IMR-90 (cell line): Measurements from ENCODE around the gene BAZ2B. TPM values are rescaled to one million over a fixed set of nuclear protein-coding genes. Genes with fewer than 3 reads are reported as not detected.

Experiments
- ATAC-seq: fragments of 200-7000 bp; cut with Tn5 transposase; 2 replicates; pipeline ENCODE4 v1.9.1; 2020; ENCODE audit warnings: low read depth, mild to moderate bottlenecking, moderate library complexity
- BruUV-seq: library from RNA; stranded (reverse); fragments of 400-500 nt; replicated peaks from 2 replicates; lab custom pipeline; 2021; lab: Mats Ljungman, UMichigan
- CTCF ChIA-PET: fragments of 300-600 bp; formaldehyde crosslinking; extraction: SDS; loops from one replicate; lab custom pipeline; 2021; ENCODE audit warnings: antibody characterized with exemption; lab: Yijun Ruan, JAX
- POLR2A ChIA-PET: fragments of 300-600 bp; sonication (Branson Sonifier 250); formaldehyde crosslinking; loops from one replicate; lab custom pipeline; 2022; ENCODE audit warnings: antibody characterized with exemption; ENCODE audit not compliant: unreplicated experiment; lab: Charles Lee
- DNase-seq: peaks from one replicate; pipeline ENCODE4 v3.0.0; 2013
- H2AFZ ChIP-seq: replicated peaks from 2 replicates; pipeline ENCODE3; 2013; ENCODE audit warnings: low read length, mild to moderate bottlenecking; ENCODE audit not compliant: poor library complexity
- H2AK5ac ChIP-seq: 2 replicates; pipeline ENCODE4 v1.6.1; 2013; ENCODE audit warnings: low read depth, low read length, inconsistent platforms
- H2AK9ac ChIP-seq: replicated peaks from 2 replicates; pipeline ENCODE3; 2013; ENCODE audit warnings: mild to moderate bottlenecking, low read depth, low read length, moderate library complexity; ENCODE audit not compliant: poor library complexity
- H2BK120ac ChIP-seq: 2 replicates; pipeline ENCODE4 v1.6.1; 2013; ENCODE audit warnings: low read depth, low read length, inconsistent platforms
- H2BK15ac ChIP-seq: 3 replicates; pipeline ENCODE4 v1.6.1; 2013; ENCODE audit warnings: low read depth, low read length, inconsistent platforms
- H2BK20ac ChIP-seq: 2 replicates; pipeline ENCODE4 v1.6.1; 2013; ENCODE audit warnings: low read depth, mild to moderate bottlenecking, inconsistent platforms, low read length, moderate library complexity
- H2BK5ac ChIP-seq: 2 replicates; pipeline ENCODE4 v1.6.1; 2013; ENCODE audit warnings: mild to moderate bottlenecking, low read depth, low read length, inconsistent platforms; ENCODE audit not compliant: poor library complexity, severe bottlenecking
- H3K14ac ChIP-seq: replicated peaks from 2 replicates; pipeline ENCODE4 v1.6.1; 2013; ENCODE audit warnings: low read depth, low read length, inconsistent platforms
- H3K18ac ChIP-seq: 2 replicates; pipeline ENCODE4 v1.6.1; 2013; ENCODE audit warnings: low read depth, low read length, control low read depth
- H3K23ac ChIP-seq: 2 replicates; pipeline ENCODE4 v1.6.1; 2013; ENCODE audit warnings: low read depth, low read length, inconsistent platforms
- H3K27ac ChIP-seq: 2 replicates; pipeline ENCODE4 v1.5.1; 2013; ENCODE audit warnings: mild to moderate bottlenecking, control low read depth, low read length; ENCODE audit not compliant: insufficient read depth
- H3K27me3 ChIP-seq: 2 replicates; pipeline ENCODE4 v1.6.1; 2013; ENCODE audit warnings: low read length; ENCODE audit not compliant: control insufficient read depth, insufficient read depth
- H3K36me3 ChIP-seq: 2 replicates; pipeline ENCODE4 v1.6.1; 2013; ENCODE audit warnings: low read length, mixed read lengths; ENCODE audit not compliant: control insufficient read depth, insufficient read depth
- H3K4ac ChIP-seq: 2 replicates; pipeline ENCODE4 v1.6.1; 2013; ENCODE audit warnings: low read depth, low read length, inconsistent platforms
- H3K4me1 ChIP-seq: 2 replicates; pipeline ENCODE4 v1.6.1; 2013; ENCODE audit warnings: low read length, mixed read lengths; ENCODE audit not compliant: control insufficient read depth, insufficient read depth
- H3K4me2 ChIP-seq: 2 replicates; pipeline ENCODE4 v1.6.1; 2013; ENCODE audit warnings: low read depth, mild to moderate bottlenecking, control low read depth, low read length, moderate library complexity
- H3K4me3 ChIP-seq: 2 replicates; pipeline ENCODE4 v1.5.1; 2013; ENCODE audit warnings: low read depth, mild to moderate bottlenecking, control low read depth, low read length, moderate library complexity; ENCODE audit not compliant: insufficient read depth
- H3K56ac ChIP-seq: 2 replicates; pipeline ENCODE4 v1.6.1; 2013; ENCODE audit warnings: low read length, inconsistent platforms; ENCODE audit not compliant: insufficient read depth; ENCODE audit errors: extremely low read depth
- H3K79me1 ChIP-seq, 2 experiments: 2 replicates each; pipeline ENCODE4 v1.6.1; 2013; ENCODE audit warnings: low read length in 2 of 2, inconsistent platforms in 1 of 2, low read depth in 1 of 2
- H3K9ac ChIP-seq: 2 replicates; pipeline ENCODE4 v1.6.1; 2013; ENCODE audit warnings: low read depth, low read length, control low read depth
- H3K9me1 ChIP-seq: 2 replicates; pipeline ENCODE4 v1.6.1; 2013; ENCODE audit warnings: low read length, inconsistent platforms; ENCODE audit not compliant: insufficient read depth
- H3K9me3 ChIP-seq: 2 replicates; pipeline ENCODE4 v1.6.1; 2013; ENCODE audit warnings: low read length; ENCODE audit not compliant: control insufficient read depth, insufficient read depth
- H4K20me1 ChIP-seq: 2 replicates; pipeline ENCODE4 v1.6.1; 2013; ENCODE audit warnings: low read length, inconsistent platforms; ENCODE audit not compliant: insufficient read depth
- H4K5ac ChIP-seq: 2 replicates; pipeline ENCODE4 v1.6.1; 2013; ENCODE audit warnings: mild to moderate bottlenecking, low read depth, low read length, control low read depth
- H4K8ac ChIP-seq, 2 experiments: 2 replicates each; pipeline ENCODE4 v1.6.1; 2013; ENCODE audit warnings: low read depth in 2 of 2, low read length in 2 of 2, control low read depth in 1 of 2, inconsistent platforms in 1 of 2
- H4K91ac ChIP-seq: 2 replicates; pipeline ENCODE4 v1.6.1; 2013; ENCODE audit warnings: low read depth, low read length, inconsistent platforms; ENCODE audit not compliant: insufficient read depth
- CEBPB ChIP-seq: IDR thresholded peaks from 2 replicates; pipeline ENCODE4 v1.6.1; 2012; ENCODE audit warnings: low read depth, low read length, improper control_type of control experiment
- CTCF ChIP-seq: conservative IDR thresholded peaks from 2 replicates; pipeline ENCODE4 v1.5.1; 2012; ENCODE audit warnings: mild to moderate bottlenecking, low read depth, low read length, improper control_type of control experiment
- WGBS, 2 experiments: methylation state at CpG; one replicate each; pipeline versions ENCODE4 v1.1.5 to v1.1.7; 2013; ENCODE audit warnings: missing lambda C conversion rate in 2 of 2; ENCODE audit not compliant: insufficient read length in 1 of 2; ENCODE audit errors: extremely low coverage in 2 of 2; 5-methylcytosine and 5-hydroxymethylcytosine counted together
- dilution Hi-C: fragments of 300-500 bp; cut with HindIII; formaldehyde crosslinking; loops from one replicate; pipeline ENCODE4 v1.14.3; 2018; ENCODE audit warnings: low sequenced_read_pairs; ENCODE audit not compliant: unreplicated experiment
- in situ Hi-C: fragments of 300-500 bp; cut with MboI; formaldehyde crosslinking; loops from 3 replicates; pipeline ENCODE4 v1.14.3; 2019; ENCODE audit warnings: low sequenced_read_pairs, inconsistent platforms, mixed read lengths
- intact Hi-C: fragments of 100-400 bp; cut with micrococcal nuclease; formaldehyde crosslinking; loops from 2 replicates; pipeline ENCODE4 v1.10.0; 2022
- polyA plus RNA-seq, 3 experiments: library from polyadenylated mRNA; depleted of rRNA; stranded (reverse); fragments of >200 nt; gene quantifications; 2 replicates each; pipeline ENCODE4 v1.2.3, GENCODE V29; 2012; ENCODE audit warnings: low replicate concordance in 1 of 3
- total RNA-seq: library from RNA; depleted of rRNA; stranded (reverse); fragments of >200 nt; gene quantifications from 2 replicates; pipeline ENCODE4 v1.2.3, GENCODE V29; 2012

BAZ2B gene
- total and polyA plus RNA-seq, 2 of the 4 experiments (the other 2 are of a cell fraction) = 8.9 to 42.1 TPM

- Histone ChIP-seq H2AK9ac (no peak overlapping the region), H2AFZ (no peak overlapping the region), H3K14ac (no peak overlapping the region), H3K9me3 (0 out of 2 replicates have a peak, but pooled peaks cover 3% of the 10 kb centered on the region), H4K8ac (no peak overlapping the region), H3K4me2 (no peak overlapping the region), H3K4ac (no peak overlapping the region), H3K36me3 (no peaks in the 10 kb centered on the region), H2BK20ac (no peak overlapping the region), H3K27me3 (no peaks in the 10 kb centered on the region), H2BK15ac (no peak overlapping the region), H3K79me1 (peaks cover 16 to 29% of the 10 kb centered on the region in 2 experiments), H3K23ac (no peak overlapping the region), H2BK5ac (no peak overlapping the region), H3K9ac (no peak overlapping the region), H4K5ac (no peak overlapping the region), H3K27ac (no peak overlapping the region), H4K20me1 (no peaks in the 10 kb centered on the region; the same call in 1 of the 2 replicates), H3K4me1 (no peaks in the 10 kb centered on the region), H3K56ac (no peak overlapping the region), H3K4me3 (no peak overlapping the region), H4K91ac (no peak overlapping the region), H3K9me1 (no peaks in the 10 kb centered on the region), H2AK5ac (no peak overlapping the region), H3K18ac (no peak overlapping the region), H2BK120ac (no peak overlapping the region)
- no CpG with 5 or more reads among the region's 3 CpGs for WGBS, 2 experiments
- ChIA-PET CTCF (no interaction called here), POLR2A (no interaction called here)
- no peak for ATAC-seq
- BruUV-seq = no TSS peak
- intact Hi-C loops (no loop called here), dilution Hi-C loops (no loop called here), in situ Hi-C loops (no loop called here)
- peak; percentile 45 for DNase-seq
- TF ChIP-seq CTCF (no peak), CEBPB (peak; percentile 45)
These were observed 42.3 kb downstream of the BAZ2B start for GRCh38 chr2:159573846-159574606.
